ENCODE results near the gene CAPN2.

- TF ChIP-seq POLR2AphosphoS5 (IDR thresholded peaks at IDR 0.05; ENCODE audit: low read depth, low read length) (no peak), TAF1 (IDR thresholded peaks at IDR 0.05; ENCODE audit: borderline replicate concordance, insufficient read depth, low read length) (no peak), FOXP2 (optimal IDR thresholded peaks at IDR 0.05; ENCODE audit: borderline replicate concordance, extremely low read depth, extremely low read length, insufficient read depth) (no peak)
- TF ChIP-seq, protein P1, sequence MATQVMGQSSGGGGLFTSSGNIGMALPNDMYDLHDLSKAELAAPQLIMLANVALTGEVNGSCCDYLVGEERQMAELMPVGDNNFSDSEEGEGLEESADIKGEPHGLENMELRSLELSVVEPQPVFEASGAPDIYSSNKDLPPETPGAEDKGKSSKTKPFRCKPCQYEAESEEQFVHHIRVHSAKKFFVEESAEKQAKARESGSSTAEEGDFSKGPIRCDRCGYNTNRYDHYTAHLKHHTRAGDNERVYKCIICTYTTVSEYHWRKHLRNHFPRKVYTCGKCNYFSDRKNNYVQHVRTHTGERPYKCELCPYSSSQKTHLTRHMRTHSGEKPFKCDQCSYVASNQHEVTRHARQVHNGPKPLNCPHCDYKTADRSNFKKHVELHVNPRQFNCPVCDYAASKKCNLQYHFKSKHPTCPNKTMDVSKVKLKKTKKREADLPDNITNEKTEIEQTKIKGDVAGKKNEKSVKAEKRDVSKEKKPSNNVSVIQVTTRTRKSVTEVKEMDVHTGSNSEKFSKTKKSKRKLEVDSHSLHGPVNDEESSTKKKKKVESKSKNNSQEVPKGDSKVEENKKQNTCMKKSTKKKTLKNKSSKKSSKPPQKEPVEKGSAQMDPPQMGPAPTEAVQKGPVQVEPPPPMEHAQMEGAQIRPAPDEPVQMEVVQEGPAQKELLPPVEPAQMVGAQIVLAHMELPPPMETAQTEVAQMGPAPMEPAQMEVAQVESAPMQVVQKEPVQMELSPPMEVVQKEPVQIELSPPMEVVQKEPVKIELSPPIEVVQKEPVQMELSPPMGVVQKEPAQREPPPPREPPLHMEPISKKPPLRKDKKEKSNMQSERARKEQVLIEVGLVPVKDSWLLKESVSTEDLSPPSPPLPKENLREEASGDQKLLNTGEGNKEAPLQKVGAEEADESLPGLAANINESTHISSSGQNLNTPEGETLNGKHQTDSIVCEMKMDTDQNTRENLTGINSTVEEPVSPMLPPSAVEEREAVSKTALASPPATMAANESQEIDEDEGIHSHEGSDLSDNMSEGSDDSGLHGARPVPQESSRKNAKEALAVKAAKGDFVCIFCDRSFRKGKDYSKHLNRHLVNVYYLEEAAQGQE (IDR thresholded peaks at IDR 0.05; ENCODE audit: insufficient read depth in 1 of 2, low read depth in 2 of 2, low read length in 2 of 2), result no peak
These were observed 89.7 kb downstream of the CAPN2 start for GRCh38 chr1:223802032-223802431.

All from PFSK-1 (cell line).